Upper lobe of right lung (tissue), 1 donor: ENCODE measurements around the gene POLH. TPM values are rescaled to one million over a fixed set of nuclear protein-coding genes. Genes with fewer than 3 reads are reported as not detected.

ENCODE experiments used
- ATAC-seq: fragments of 200-7000 bp; cut with Tn5 transposase; one replicate; pipeline ENCODE4 v1.9.1; 2020; ENCODE audit warnings: mild to moderate bottlenecking, moderate library complexity
- DNase-seq: peaks from one replicate; pipeline ENCODE4 v3.0.0-alpha.2; 2020
- H3K27ac ChIP-seq: fragments of 200-600 bp; one replicate; pipeline ENCODE4 v1.8.0; 2022
- H3K27me3 ChIP-seq: fragments of 200-600 bp; one replicate; pipeline ENCODE4 v1.8.0; 2022; ENCODE audit warnings: mild to moderate bottlenecking
- H3K36me3 ChIP-seq: fragments of 200-600 bp; one replicate; pipeline ENCODE4 v1.8.0; 2022
- H3K4me1 ChIP-seq: fragments of 200-600 bp; one replicate; pipeline ENCODE4 v1.8.0; 2022
- H3K4me3 ChIP-seq: fragments of 200-600 bp; one replicate; pipeline ENCODE4 v1.8.0; 2022; ENCODE audit warnings: mild to moderate bottlenecking
- H3K9me3 ChIP-seq: fragments of 200-600 bp; one replicate; pipeline ENCODE4 v1.8.0; 2022
- CTCF ChIP-seq: fragments of 200-600 bp; IDR thresholded peaks from one replicate; pipeline ENCODE4 v1.8.0; 2022; ENCODE audit warnings: antibody characterized with exemption
- intact Hi-C: fragments of 100-400 bp; cut with DNase I; formaldehyde crosslinking; loops from one replicate; pipeline ENCODE4 v1.11.0; 2022
- total RNA-seq: library from RNA; stranded (reverse); fragmentation: NEBNext Ultra II Directional; extraction: Animal tissue kit (Norgen Biotek cat#: 25700); gene quantifications from one replicate; pipeline ENCODE4 v1.2.1, GENCODE V29; 2021
- donor health status: DM: no; HTN: yes; CAD: no; lungs with severe emphysema.

POLH gene
- total RNA-seq, 1 donor from 2014 or later = 21.4 TPM

DNA sequence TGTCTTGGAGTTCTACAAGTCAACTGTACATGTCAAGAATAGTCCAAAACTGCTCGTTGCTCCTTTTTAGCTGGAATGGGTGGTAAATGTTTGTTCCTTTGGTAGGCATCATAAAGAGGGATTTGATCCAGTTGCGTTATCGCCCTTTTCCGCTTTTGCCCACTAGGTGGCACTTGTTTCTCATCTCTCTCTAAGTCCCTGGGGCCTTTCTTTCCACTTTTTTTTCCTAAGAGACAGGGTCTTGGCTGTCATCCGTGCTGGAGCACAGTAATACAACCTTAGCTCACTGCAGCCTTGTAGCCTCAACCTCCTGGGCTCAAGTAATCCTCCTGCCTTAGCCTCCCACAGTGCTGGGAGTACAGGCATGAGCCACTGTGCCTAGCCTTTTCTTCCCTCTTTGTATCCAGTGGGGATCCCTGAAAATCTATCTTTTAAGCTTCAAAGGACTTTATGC, 32.4 kb downstream of the POLH start:
- H3K27ac ChIP-seq = no peak overlapping the region
- peaks cover 76% of the 10 kb centered on the region for H3K36me3 ChIP-seq
- no peak for DNase-seq
- no peaks in the 10 kb centered on the region for H3K9me3 ChIP-seq
- H3K4me3 ChIP-seq = no peak overlapping the region
- TF ChIP-seq CTCF = peak; percentile 84
- H3K4me1 ChIP-seq = no peaks in the 10 kb centered on the region
- peak; percentile 83 for ATAC-seq
- intact Hi-C loops = no loop called here
- H3K27me3 ChIP-seq = no peaks in the 10 kb centered on the region

DNA sequence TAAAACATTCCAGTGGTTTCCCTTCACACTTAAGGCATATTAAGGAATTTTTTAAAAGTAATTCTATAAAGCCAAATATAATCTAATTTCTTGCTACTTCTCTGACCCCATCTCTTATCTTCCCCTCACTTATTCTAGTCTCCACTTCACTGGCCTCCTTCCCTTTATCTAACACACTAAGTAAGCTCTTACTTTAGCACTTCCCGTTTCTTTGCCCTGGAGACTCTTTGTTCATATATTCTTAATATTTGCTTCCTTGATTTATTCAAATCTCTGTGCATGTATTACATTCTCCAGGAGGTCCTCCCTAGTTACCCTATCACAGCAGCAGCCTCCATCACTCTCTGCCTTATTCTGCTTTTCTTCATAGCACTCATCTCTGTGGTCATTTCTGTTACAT, 32.8 kb downstream of the POLH start:
- TF ChIP-seq CTCF = no peak
- Histone ChIP-seq H3K27ac (no peak overlapping the region), H3K36me3 (peaks cover 76% of the 10 kb centered on the region), H3K4me1 (no peaks in the 10 kb centered on the region), H3K27me3 (no peaks in the 10 kb centered on the region), H3K4me3 (no peak overlapping the region), H3K9me3 (no peaks in the 10 kb centered on the region)
- intact Hi-C loops = no loop called here
- ATAC-seq (peak; percentile 63), DNase-seq (no peak)

- no peaks in the 10 kb centered on the region for H3K9me3 ChIP-seq
- ATAC-seq = no peak
- H3K4me1 ChIP-seq = no peaks in the 10 kb centered on the region
- no peak for DNase-seq
- no peak for TF ChIP-seq CTCF
- H3K27me3 ChIP-seq = no peaks in the 10 kb centered on the region
- H3K4me3 ChIP-seq = no peak overlapping the region
- H3K36me3 ChIP-seq = peaks cover 76% of the 10 kb centered on the region
- no peak overlapping the region for H3K27ac ChIP-seq
- intact Hi-C loops = no loop called here
These were observed 33.4 kb downstream of the POLH start for GRCh38 chr6:43609402-43609801.

DNA sequence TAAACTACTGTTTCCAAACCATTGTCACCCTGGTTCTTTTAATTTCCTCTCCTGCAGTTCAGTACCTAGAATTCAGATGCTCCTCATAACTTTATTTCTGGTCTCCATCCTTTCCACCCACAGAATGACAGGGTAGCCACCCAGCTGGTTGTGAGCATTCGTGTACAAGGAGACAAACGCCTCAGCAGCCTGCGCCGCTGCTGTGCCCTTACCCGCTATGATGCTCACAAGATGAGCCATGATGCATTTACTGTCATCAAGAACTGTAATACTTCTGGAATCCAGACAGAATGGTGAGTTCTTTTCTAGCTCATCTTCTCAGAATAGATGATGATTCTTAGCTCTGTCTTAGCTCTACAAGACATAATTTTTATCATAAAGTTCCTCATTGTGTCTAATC, 34.4 kb downstream of the POLH start:
- H3K4me1 ChIP-seq = no peaks in the 10 kb centered on the region
- H3K36me3 ChIP-seq = peaks cover 76% of the 10 kb centered on the region
- no peak overlapping the region for H3K27ac ChIP-seq
- DNase-seq = no peak
- H3K9me3 ChIP-seq = no peaks in the 10 kb centered on the region
- no peak overlapping the region for H3K4me3 ChIP-seq
- TF ChIP-seq CTCF = no peak
- intact Hi-C loops = no loop called here
- no peaks in the 10 kb centered on the region for H3K27me3 ChIP-seq
- no peak for ATAC-seq

GRCh38 chr6:43613721-43614395, 37.9 kb downstream of the POLH start:
- Histone ChIP-seq H3K36me3 (peaks cover 61% of the 10 kb centered on the region), H3K9me3 (no peaks in the 10 kb centered on the region), H3K27me3 (no peaks in the 10 kb centered on the region), H3K4me3 (no peak overlapping the region), H3K4me1 (no peaks in the 10 kb centered on the region), H3K27ac (no peak overlapping the region)
- intact Hi-C loops = no loop called here
- ATAC-seq (no peak), DNase-seq (no peak)
- no peak for TF ChIP-seq CTCF

- H3K9me3 ChIP-seq = no peaks in the 10 kb centered on the region
- H3K27ac ChIP-seq = no peak overlapping the region
- no peak for ATAC-seq
- no peak for TF ChIP-seq CTCF
- peaks cover 66% of the 10 kb centered on the region for H3K36me3 ChIP-seq
- intact Hi-C loops = no loop called here
- H3K4me3 ChIP-seq = no peak overlapping the region
- DNase-seq = no peak
- H3K4me1 ChIP-seq = no peaks in the 10 kb centered on the region
- H3K27me3 ChIP-seq = no peaks in the 10 kb centered on the region
These were observed 38.4 kb downstream of the POLH start for GRCh38 chr6:43614396-43614730.
